Epithelial cell of proximal tubule (primary cell): Measurements from ENCODE around the gene CCDC33. TPM values are rescaled to one million over a fixed set of nuclear protein-coding genes. Genes with fewer than 3 reads are reported as not detected.

Source experiments
- DNase-seq: peaks from one replicate; pipeline ENCODE4 v3.0.0-alpha.2; 2011; ENCODE audit warnings: low read depth
- H3K4me3 ChIP-seq: 2 replicates; pipeline ENCODE4 v1.5.1; 2011; ENCODE audit warnings: low read depth, mild to moderate bottlenecking, low read length
- CTCF ChIP-seq: conservative IDR thresholded peaks from 2 replicates; pipeline ENCODE4 v1.5.1; 2012; ENCODE audit warnings: low read depth, mild to moderate bottlenecking, low read length
- total RNA-seq: library from RNA; depleted of rRNA; stranded (reverse); fragments of >200 nt; gene quantifications from 2 replicates; pipeline ENCODE4 v1.2.3, GENCODE V29; 2015

CCDC33 gene
- total RNA-seq, 1 donor from 2014 or later, result 2.5 TPM

GRCh38 chr15:74208496-74208895 lies 27.6 kb upstream of the CCDC33 start:
- no peak for TF ChIP-seq CTCF
- no peak for DNase-seq
- H3K4me3 ChIP-seq, result no peak overlapping the region

GRCh38 chr15:74208901-74209559 lies 27.1 kb upstream of the CCDC33 start:
- TF ChIP-seq CTCF, result no peak
- no peak for DNase-seq
- H3K4me3 ChIP-seq, result no peak overlapping the region

- DNase-seq, result no peak
- TF ChIP-seq CTCF, result no peak
- no peak overlapping the region for H3K4me3 ChIP-seq
Observed at GRCh38 chr15:74209560-74209958, 26.6 kb upstream of the CCDC33 start.

GRCh38 chr15:74209997-74210671 lies 26.0 kb upstream of the CCDC33 start:
- no peak overlapping the region for H3K4me3 ChIP-seq
- DNase-seq, result no peak
- no peak for TF ChIP-seq CTCF

- TF ChIP-seq CTCF, result no peak
- no peak overlapping the region for H3K4me3 ChIP-seq
- DNase-seq, result no peak
Observed at GRCh38 chr15:74210729-74211128, 25.4 kb upstream of the CCDC33 start.

- no peak for DNase-seq
- TF ChIP-seq CTCF, result no peak
- H3K4me3 ChIP-seq, result no peak overlapping the region
Observed at GRCh38 chr15:74211656-74212055, 24.5 kb upstream of the CCDC33 start.

- H3K4me3 ChIP-seq, result no peak overlapping the region
- TF ChIP-seq CTCF, result no peak
- DNase-seq, result no peak
Observed at GRCh38 chr15:74212494-74212893, 23.6 kb upstream of the CCDC33 start.
